ENCODE data around the gene ZNF276.

DNA sequence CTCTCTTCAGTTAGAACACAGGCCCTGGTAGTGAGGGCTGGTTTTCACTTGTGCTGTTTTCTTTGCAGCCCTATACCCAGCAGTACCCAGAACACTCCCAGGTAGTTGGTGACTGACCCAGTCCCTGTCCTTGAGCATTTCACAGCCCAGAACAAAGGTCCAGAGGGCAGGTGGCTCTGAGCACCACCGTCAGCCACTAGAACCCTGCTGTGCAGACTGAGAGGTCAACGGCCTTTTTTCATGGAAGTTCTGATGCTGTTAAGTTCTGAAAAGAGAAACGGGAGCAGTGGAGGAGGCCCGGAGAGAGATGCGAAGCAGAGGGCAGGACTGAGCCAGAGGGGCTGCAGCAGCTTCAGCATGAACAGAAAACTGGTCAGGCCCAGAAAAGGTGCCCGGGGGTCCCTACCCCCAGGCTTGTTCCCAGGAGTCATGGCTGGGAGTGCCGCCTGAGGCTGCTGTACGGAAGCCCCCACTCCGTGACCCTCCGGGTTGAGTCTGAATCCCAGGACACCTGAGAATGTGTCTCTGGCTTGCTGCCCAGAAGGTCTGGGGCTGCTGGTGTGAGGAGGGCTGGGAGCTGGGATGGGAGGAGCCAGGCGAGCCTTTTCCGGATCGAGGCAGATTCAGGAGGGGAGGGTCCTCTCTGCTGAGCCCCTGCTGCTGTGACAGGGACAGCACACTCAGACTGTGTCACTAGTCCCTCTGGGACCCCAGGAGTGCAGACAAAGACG is 8.7 kb downstream of the ZNF276 start:
- TF ChIP-seq TAF1 (IDR thresholded peaks at IDR 0.05; ENCODE audit: low read depth, low read length) (no peak), POLR2A (IDR thresholded peaks at IDR 0.05; ENCODE audit: low read depth, low read length) (no peak), POLR2AphosphoS5 (IDR thresholded peaks at IDR 0.05; ENCODE audit: low read depth, low read length) (no peak; the same call in 1 of the 2 replicates), SPI1 (IDR thresholded peaks at IDR 0.05; ENCODE audit: low read depth, low read length) (no peak)
